Liver (tissue), 9 donors: ENCODE results near the gene TSPAN15. TPM values are rescaled to one million over a fixed set of nuclear protein-coding genes. Genes with fewer than 3 reads are reported as not detected.
"Not testable (repeated sequence)": the region's sequence is repeated elsewhere in the genome, so short reads cannot be mapped to it uniquely, and the experiment has no call there.

ENCODE experiments used
- DNase-seq: peaks from one replicate; pipeline ENCODE4 v3.0.0-alpha.2; 2017; ENCODE audit warnings: low spot score
- H3K27ac ChIP-seq, 2 donors: one replicate each; pipeline ENCODE4 v1.7.0; 2013; ENCODE audit warnings: inconsistent platforms in 2 of 2, low read length in 2 of 2, control low read depth in 1 of 2, low read depth in 1 of 2, mild to moderate bottlenecking in 1 of 2
- H3K27me3 ChIP-seq, 4 donors: one replicate each; pipeline versions ENCODE4 v1.6.1 to v1.7.0; 2013; ENCODE audit warnings: low read length in 3 of 4, inconsistent platforms in 1 of 4, mild to moderate bottlenecking in 1 of 4, moderate library complexity in 1 of 4; ENCODE audit not compliant: control insufficient read depth in 4 of 4, insufficient read depth in 4 of 4
- H3K36me3 ChIP-seq, 4 donors: one replicate each; pipeline versions ENCODE4 v1.6.1 to v1.7.0; 2013; ENCODE audit warnings: low read length in 3 of 4, mild to moderate bottlenecking in 3 of 4, low read depth in 1 of 4, moderate library complexity in 1 of 4; ENCODE audit not compliant: control insufficient read depth in 4 of 4, insufficient read depth in 3 of 4
- H3K4me1 ChIP-seq, 4 donors: one replicate each; pipeline versions ENCODE4 v1.6.1 to v1.7.0; 2013; ENCODE audit warnings: low read length in 3 of 4, mild to moderate bottlenecking in 3 of 4, moderate library complexity in 1 of 4; ENCODE audit not compliant: control insufficient read depth in 4 of 4, insufficient read depth in 4 of 4
- H3K4me3 ChIP-seq, 3 donors: one replicate each; pipeline versions ENCODE4 v1.6.1 to v1.7.0; 2013; ENCODE audit warnings: low read length in 3 of 3, control low read depth in 1 of 3, low read depth in 1 of 3, mild to moderate bottlenecking in 1 of 3
- H3K9ac ChIP-seq, 2 donors: one replicate each; pipeline ENCODE4 v1.7.0; 2013; ENCODE audit warnings: low read length in 2 of 2, mild to moderate bottlenecking in 2 of 2, moderate library complexity in 2 of 2, control low read depth in 1 of 2, low read depth in 1 of 2
- H3K9me3 ChIP-seq, 4 donors: one replicate each; pipeline versions ENCODE4 v1.6.1 to v1.7.0; 2013; ENCODE audit warnings: low read length in 3 of 4; ENCODE audit not compliant: control insufficient read depth in 4 of 4
- CTCF ChIP-seq: fragments of 150-350 bp; IDR thresholded peaks from 2 replicates; pipeline ENCODE4 v1.5.1; 2017; ENCODE audit warnings: improper control_type of control experiment, low read depth, low read length; ENCODE audit not compliant: missing input control
- EGR1 ChIP-seq, 2 donors: IDR thresholded peaks; 2 replicates each; pipeline ENCODE4 v1.6.1; 2016 to 2018; ENCODE audit warnings: antibody characterized with exemption in 2 of 2, low read depth in 2 of 2
- FOXA1 ChIP-seq: IDR thresholded peaks from 2 replicates; pipeline ENCODE4 v1.6.1; 2016; ENCODE audit warnings: antibody characterized with exemption
- GABPA ChIP-seq, 2 donors: IDR thresholded peaks in 1 of 2; conservative IDR thresholded peaks in 1 of 2; 2 replicates each; pipeline ENCODE4 v1.6.1; 2016; ENCODE audit warnings: antibody characterized with exemption in 2 of 2, mild to moderate bottlenecking in 1 of 2, moderate library complexity in 1 of 2
- HNF4A ChIP-seq, 2 donors: conservative IDR thresholded peaks; 2 replicates each; pipeline ENCODE4 v1.6.1; 2016; ENCODE audit warnings: antibody characterized with exemption in 2 of 2, mild to moderate bottlenecking in 2 of 2
- HNF4G ChIP-seq: IDR thresholded peaks from 2 replicates; pipeline ENCODE4 v1.6.1; 2016; ENCODE audit warnings: antibody characterized with exemption
- JUND ChIP-seq, 2 donors: IDR thresholded peaks; 2 replicates each; pipeline ENCODE4 v1.6.1; 2016; ENCODE audit warnings: antibody characterized with exemption in 2 of 2
- MAX ChIP-seq: IDR thresholded peaks from 2 replicates; pipeline ENCODE4 v1.6.1; 2016; ENCODE audit warnings: antibody characterized with exemption
- NR2F2 ChIP-seq: IDR thresholded peaks from 2 replicates; pipeline ENCODE4 v1.6.1; 2016; ENCODE audit warnings: antibody characterized with exemption
- RAD21 ChIP-seq, 2 donors: IDR thresholded peaks; 2 replicates each; pipeline ENCODE4 v1.6.1; 2016; ENCODE audit warnings: antibody characterized with exemption in 2 of 2, mild to moderate bottlenecking in 2 of 2
- TAF1 ChIP-seq: conservative IDR thresholded peaks from 2 replicates; pipeline ENCODE4 v1.6.1; 2016; ENCODE audit warnings: antibody characterized with exemption, mild to moderate bottlenecking
- YY1 ChIP-seq: IDR thresholded peaks from 2 replicates; pipeline ENCODE4 v1.6.1; 2016; ENCODE audit warnings: antibody characterized with exemption, mild to moderate bottlenecking
- WGBS: extraction: QIAGEN DNeasy Blood & Tissue Kit; methylation state at CpG from one replicate; pipeline ENCODE4 v1.1.7; 2013; 5-methylcytosine and 5-hydroxymethylcytosine counted together
- polyA plus RNA-seq, 2 donors: library from polyadenylated mRNA; stranded (reverse) in 1 of 2; unstranded in 1 of 2; fragments of 200-250 nt in 1 of 2; fragments of >200 nt in 1 of 2; fragmentation: Nextera tagmentation in 1 of 2; extraction: Ambion mirVana in 1 of 2; gene quantifications; one replicate each; pipeline versions ENCODE4 v1.2.1 to v1.2.3, GENCODE V29; 2013 to 2015
- total RNA-seq, 2 donors: library from RNA; depleted of rRNA; stranded (reverse); fragments of >200 nt; gene quantifications; one replicate each; pipeline ENCODE4 v1.2.3, GENCODE V29; 2014
- TF ChIP-seq, protein P1 (sequence below): IDR thresholded peaks from 2 replicates; pipeline ENCODE4 v1.6.1; 2016; ENCODE audit warnings: antibody characterized with exemption
- donor health status: healthy.
- donor health status: healthy.
- donor health status: healthy.
- donor health status: healthy.
- donor health status: healthy.

Gene TSPAN15
- total and polyA plus RNA-seq, 4 donors: 2.0 to 4.3 (median 3.3) TPM

GRCh38 chr10:69527961-69528360 is 76.7 kb downstream of the TSPAN15 start (continued):
- TF ChIP-seq YY1: no peak

- no peak for TF ChIP-seq NR2F2
- no peak for TF ChIP-seq HNF4A (conservative IDR thresholded peaks at IDR 0.05)
- no peak for TF ChIP-seq GABPA (IDR thresholded peaks at IDR 0.05 in 1 of 2, conservative IDR thresholded peaks at IDR 0.05 in 1 of 2)
- TF ChIP-seq HNF4G: no peak
- TF ChIP-seq, protein P1, sequence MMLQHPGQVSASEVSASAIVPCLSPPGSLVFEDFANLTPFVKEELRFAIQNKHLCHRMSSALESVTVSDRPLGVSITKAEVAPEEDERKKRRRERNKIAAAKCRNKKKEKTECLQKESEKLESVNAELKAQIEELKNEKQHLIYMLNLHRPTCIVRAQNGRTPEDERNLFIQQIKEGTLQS: no peak
- no peak for TF ChIP-seq EGR1 (IDR thresholded peaks at IDR 0.05; ENCODE audit: low read depth in 2 of 2)
- TF ChIP-seq MAX: no peak
- no peak for TF ChIP-seq TAF1
- no peak for TF ChIP-seq RAD21 (IDR thresholded peaks at IDR 0.05)
- TF ChIP-seq CTCF: no peak
- TF ChIP-seq FOXA1: no peak
- 55% methylated on average over 3 of the region's 3 CpGs for WGBS
- DNase-seq: no peak
- Histone ChIP-seq H3K27me3 (no peaks in the 10 kb centered on the region), H3K9me3 (peaks cover 0 to 3% (median 0%) of the 10 kb centered on the region in 4 donors), H3K9ac (no peak overlapping the region), H3K36me3 (no peaks in the 10 kb centered on the region), H3K4me1 (no peaks in the 10 kb centered on the region), H3K4me3 (no peak overlapping the region), H3K27ac (no peak overlapping the region)
Measured at GRCh38 chr10:69533658-69534057, 82.4 kb downstream of the TSPAN15 start.

DNA sequence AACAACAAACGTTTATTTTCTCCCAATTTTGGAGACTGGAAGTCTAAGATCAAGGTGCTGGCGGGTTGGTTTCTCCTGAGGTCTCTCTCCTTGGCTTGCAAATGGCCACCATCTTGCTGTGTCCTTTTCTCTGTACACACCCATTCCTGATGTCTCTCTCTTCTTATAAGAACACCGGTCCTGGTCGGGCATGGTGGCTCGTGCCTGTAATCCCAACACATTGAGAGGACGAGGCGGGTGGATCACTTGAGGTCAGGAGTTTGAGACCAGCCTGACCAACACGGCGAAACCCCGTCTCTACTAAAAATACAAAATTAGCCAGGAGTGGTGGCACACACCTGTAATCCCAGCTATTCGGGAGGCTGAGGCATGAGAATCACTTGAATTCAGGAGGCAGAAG is 85.3 kb downstream of the TSPAN15 start:
- H3K27ac ChIP-seq, H3K36me3 ChIP-seq, H3K9ac ChIP-seq, H3K9me3 ChIP-seq, DNase-seq, H3K4me3 ChIP-seq, H3K27me3 ChIP-seq, H3K4me1 ChIP-seq: not testable (repeated sequence)
- WGBS: 90% methylated on average over 11 of the region's 11 CpGs

DNA sequence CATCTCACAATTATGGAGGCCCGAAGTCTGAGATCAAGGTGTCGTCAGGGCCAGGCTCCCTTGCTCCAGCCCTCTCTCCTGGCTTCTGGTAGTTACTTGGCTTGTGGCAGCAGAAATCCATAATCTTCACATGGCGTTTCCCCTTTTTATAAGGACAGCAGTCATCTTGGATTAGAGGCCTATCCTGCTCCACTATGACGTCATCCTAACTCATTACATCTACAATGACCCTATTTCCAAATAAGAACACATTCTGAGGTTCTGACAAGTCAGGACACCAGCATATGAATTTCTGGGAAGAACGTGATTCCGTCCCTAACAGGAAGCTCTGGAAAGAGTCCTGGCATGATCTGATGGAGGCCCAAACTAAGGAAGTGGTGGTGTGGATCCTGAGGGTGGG is 86.2 kb downstream of the TSPAN15 start:
- no peak for TF ChIP-seq HNF4G
- TF ChIP-seq, protein P1: no peak
- no peak for TF ChIP-seq JUND (IDR thresholded peaks at IDR 0.05)
- DNase-seq: no peak
- Histone ChIP-seq H3K27ac (no peak overlapping the region), H3K9ac (no peak overlapping the region), H3K4me3 (no peak overlapping the region), H3K4me1 (no peaks in the 10 kb centered on the region), H3K9me3 (peaks cover 0 to 6% (median 5%) of the 10 kb centered on the region in 4 donors), H3K27me3 (no peaks in the 10 kb centered on the region), H3K36me3 (no peaks in the 10 kb centered on the region)
- 91% methylated on average over 6 of the region's 6 CpGs for WGBS
